Upper lobe of left lung (tissue), 6 donors: Measurements from ENCODE around the gene DRGX. TPM values are rescaled to one million over a fixed set of nuclear protein-coding genes. Genes with fewer than 3 reads are reported as not detected.

Experiments used
- ATAC-seq, 2 donors: fragments of 200-7000 bp; cut with Tn5 transposase; one replicate each; pipeline ENCODE4 v1.9.1; 2022; ENCODE audit warnings: mild to moderate bottlenecking in 2 of 2, moderate library complexity in 2 of 2; ENCODE audit not compliant: low FRiP score in 2 of 2
- DNase-seq, 2 donors: peaks; one replicate each; pipeline ENCODE4 v3.0.0-alpha.2; 2019 to 2020
- H3K27ac ChIP-seq, 4 donors: fragments of 200-600 bp; sonication (generic); one replicate each; pipeline ENCODE4 v1.5.1; 2016 to 2019
- H3K27me3 ChIP-seq, 4 donors: fragments of 200-600 bp; sonication (generic); one replicate each; pipeline ENCODE4 v1.5.1; 2017 to 2019
- H3K36me3 ChIP-seq, 4 donors: fragments of 200-600 bp; sonication (generic); one replicate each; pipeline ENCODE4 v1.5.1; 2016 to 2019
- H3K4me1 ChIP-seq, 4 donors: fragments of 200-600 bp; sonication (generic); one replicate each; pipeline ENCODE4 v1.5.1; 2018 to 2019
- H3K4me3 ChIP-seq, 4 donors: fragments of 200-600 bp; sonication (generic); one replicate each; pipeline ENCODE4 v1.5.1; 2017 to 2019; ENCODE audit warnings: mild to moderate bottlenecking in 2 of 4, moderate library complexity in 1 of 4
- H3K9me3 ChIP-seq, 4 donors: fragments of 200-600 bp; sonication (generic); one replicate each; pipeline ENCODE4 v1.5.1; 2018 to 2019
- EP300 ChIP-seq, 4 donors: sonication (generic); formaldehyde crosslinking; IDR thresholded peaks; one replicate each; pipeline ENCODE4 v1.5.1; 2017; ENCODE audit warnings: antibody characterized with exemption in 4 of 4, control low read depth in 2 of 4
- POLR2A ChIP-seq, 4 donors: fragments of 450-650 bp; IDR thresholded peaks; one replicate each; pipeline ENCODE4 v1.5.1; 2016 to 2017; ENCODE audit warnings: antibody characterized with exemption in 4 of 4, mild to moderate bottlenecking in 2 of 4
- POLR2AphosphoS5 ChIP-seq, 2 donors: sonication (generic); formaldehyde crosslinking; IDR thresholded peaks; one replicate each; pipeline ENCODE4 v1.5.1; 2017; ENCODE audit warnings: antibody characterized with exemption in 2 of 2
- WGBS, 2 donors: methylation state at CpG; one replicate each; pipeline ENCODE4 v1.1.5; 2017 to 2018; 5-methylcytosine and 5-hydroxymethylcytosine counted together
- total RNA-seq, 6 donors: library from RNA; depleted of rRNA in 4 of 6; stranded (reverse); fragments of >200 nt in 4 of 6; gene quantifications; one replicate each; pipeline versions ENCODE4 v1.1.0 to v1.2.1, GENCODE V29; 2016 to 2021
- TF ChIP-seq, protein P1 (sequence below), 6 experiments: fragments of 450-650 bp in 4 of 6; fragments of 200-600 bp in 2 of 6; sonication (generic) in 2 of 6; IDR thresholded peaks; one replicate each; pipeline ENCODE4 v1.5.1; 2016 to 2019; ENCODE audit warnings: antibody characterized with exemption in 6 of 6
- donor health status: DM: no; HTN: no; CAD: no; lungs with moderate emphysema.
- donor health status: DM: no; HTN: yes; CAD: no; lungs with severe emphysema.

Gene DRGX
- total RNA-seq, 6 donors from 2014 or later: 0.09 to 0.17 TPM; not detected in 4

DNA sequence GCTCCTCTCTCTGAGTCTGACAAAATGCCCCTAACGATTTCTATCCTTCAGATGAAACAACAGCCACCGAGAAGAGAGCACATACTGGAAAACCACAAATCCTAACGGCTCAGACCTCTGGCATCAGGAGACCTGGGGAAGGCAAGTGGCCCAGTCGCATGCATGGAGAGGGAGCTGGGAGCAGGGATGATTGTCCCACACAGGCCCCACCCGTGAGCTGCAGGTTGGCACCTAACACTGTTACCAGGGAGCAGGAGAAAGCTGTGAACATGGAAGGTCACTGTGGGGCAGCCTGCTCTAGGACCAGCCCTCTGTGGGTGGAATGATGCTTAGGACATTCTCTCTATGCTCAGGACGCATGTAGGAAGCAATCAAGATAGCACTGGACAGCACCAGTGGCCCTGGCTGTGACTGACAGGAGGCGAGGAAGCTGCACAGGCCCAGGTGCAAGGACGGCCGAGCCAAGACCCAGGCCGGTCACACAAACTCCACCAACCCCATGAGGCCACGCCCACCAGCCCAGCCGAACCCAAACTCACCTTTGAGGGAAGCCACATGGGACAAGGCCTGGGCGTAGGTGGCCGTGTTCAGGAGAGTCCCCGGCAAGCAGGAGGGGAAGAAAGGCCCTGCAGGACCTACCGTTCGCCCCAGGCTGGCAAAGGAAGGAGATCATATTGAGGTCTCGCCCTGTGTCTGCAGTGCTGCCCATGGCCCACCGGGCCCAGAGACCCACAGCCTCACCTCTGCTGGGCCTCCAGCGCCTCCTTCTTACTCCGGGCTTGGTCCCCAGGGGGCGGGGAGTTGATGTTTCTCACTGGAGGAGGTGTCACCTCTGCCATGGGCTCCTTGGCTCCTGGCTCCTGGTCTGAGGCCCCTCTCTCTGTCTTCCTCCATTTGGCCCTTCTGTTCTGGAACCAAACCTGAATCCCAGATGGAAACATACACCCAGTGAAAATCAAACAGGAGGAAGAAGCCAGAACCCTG is 9.7 kb downstream of the DRGX start:
- WGBS, 2 donors: 65 to 77% methylated on average over 9 to 22 of the region's 22 CpGs
- DNase-seq (no peak), ATAC-seq (no peak)
- H3K27ac ChIP-seq: no peak overlapping the region
- H3K9me3 ChIP-seq: no peaks in the 10 kb centered on the region
- H3K4me3 ChIP-seq: no peak overlapping the region
- H3K36me3 ChIP-seq: no peaks in the 10 kb centered on the region
- TF ChIP-seq EP300 (IDR thresholded peaks at IDR 0.05) (no peak), POLR2A (IDR thresholded peaks at IDR 0.05) (no peak), POLR2AphosphoS5 (IDR thresholded peaks at IDR 0.05) (no peak)
- TF ChIP-seq, protein P1, sequence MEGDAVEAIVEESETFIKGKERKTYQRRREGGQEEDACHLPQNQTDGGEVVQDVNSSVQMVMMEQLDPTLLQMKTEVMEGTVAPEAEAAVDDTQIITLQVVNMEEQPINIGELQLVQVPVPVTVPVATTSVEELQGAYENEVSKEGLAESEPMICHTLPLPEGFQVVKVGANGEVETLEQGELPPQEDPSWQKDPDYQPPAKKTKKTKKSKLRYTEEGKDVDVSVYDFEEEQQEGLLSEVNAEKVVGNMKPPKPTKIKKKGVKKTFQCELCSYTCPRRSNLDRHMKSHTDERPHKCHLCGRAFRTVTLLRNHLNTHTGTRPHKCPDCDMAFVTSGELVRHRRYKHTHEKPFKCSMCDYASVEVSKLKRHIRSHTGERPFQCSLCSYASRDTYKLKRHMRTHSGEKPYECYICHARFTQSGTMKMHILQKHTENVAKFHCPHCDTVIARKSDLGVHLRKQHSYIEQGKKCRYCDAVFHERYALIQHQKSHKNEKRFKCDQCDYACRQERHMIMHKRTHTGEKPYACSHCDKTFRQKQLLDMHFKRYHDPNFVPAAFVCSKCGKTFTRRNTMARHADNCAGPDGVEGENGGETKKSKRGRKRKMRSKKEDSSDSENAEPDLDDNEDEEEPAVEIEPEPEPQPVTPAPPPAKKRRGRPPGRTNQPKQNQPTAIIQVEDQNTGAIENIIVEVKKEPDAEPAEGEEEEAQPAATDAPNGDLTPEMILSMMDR (IDR thresholded peaks at IDR 0.05): no peak
- H3K27me3 ChIP-seq: no peaks in the 10 kb centered on the region
- no peaks in the 10 kb centered on the region for H3K4me1 ChIP-seq

DNA sequence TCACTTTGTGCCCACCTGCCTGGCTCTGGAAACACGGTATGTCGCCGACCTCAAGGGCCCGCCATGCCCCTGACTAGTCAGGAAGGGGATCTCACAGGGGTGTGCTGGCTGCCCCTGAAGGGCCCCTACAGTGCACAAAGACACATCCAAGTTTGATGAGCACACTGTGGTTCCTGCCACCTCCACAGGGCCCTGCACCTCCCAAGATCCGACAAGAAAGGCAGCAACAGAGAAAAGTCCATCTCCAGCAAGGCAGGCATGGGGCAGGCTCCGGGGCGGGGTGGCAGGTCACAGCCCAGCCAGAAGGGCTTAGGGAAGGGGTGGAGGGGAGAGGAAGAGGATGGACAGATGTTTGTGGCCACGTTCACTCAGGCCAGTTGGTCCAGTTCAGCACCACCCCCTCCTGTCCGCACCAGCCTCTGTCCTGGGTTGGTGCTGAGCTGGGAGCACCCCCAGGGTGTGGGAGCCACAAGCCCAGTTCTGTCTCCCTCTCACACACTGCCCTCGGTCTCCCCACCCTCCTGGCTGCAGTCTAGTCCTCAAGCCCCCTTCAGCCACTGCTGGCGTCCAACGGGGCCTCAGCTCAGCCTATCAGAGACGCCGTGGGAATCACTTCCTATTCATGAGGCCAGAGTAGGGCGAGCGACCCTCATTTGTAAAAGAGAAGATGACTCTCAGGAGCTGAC is 11.5 kb downstream of the DRGX start:
- H3K4me3 ChIP-seq: no peak overlapping the region
- no peak for TF ChIP-seq EP300 (IDR thresholded peaks at IDR 0.05)
- no peak for TF ChIP-seq POLR2AphosphoS5 (IDR thresholded peaks at IDR 0.05)
- TF ChIP-seq, protein P1 (IDR thresholded peaks at IDR 0.05): no peak
- no peak for TF ChIP-seq POLR2A (IDR thresholded peaks at IDR 0.05)
- no peak for DNase-seq
- no peaks in the 10 kb centered on the region for H3K4me1 ChIP-seq
- 76% methylated on average over 8 to 16 of the region's 16 CpGs for WGBS, 2 donors
- no peaks in the 10 kb centered on the region for H3K36me3 ChIP-seq
- no peaks in the 10 kb centered on the region for H3K9me3 ChIP-seq
- H3K27me3 ChIP-seq: no peaks in the 10 kb centered on the region
- no peak overlapping the region for H3K27ac ChIP-seq
- ATAC-seq: no peak

DNA sequence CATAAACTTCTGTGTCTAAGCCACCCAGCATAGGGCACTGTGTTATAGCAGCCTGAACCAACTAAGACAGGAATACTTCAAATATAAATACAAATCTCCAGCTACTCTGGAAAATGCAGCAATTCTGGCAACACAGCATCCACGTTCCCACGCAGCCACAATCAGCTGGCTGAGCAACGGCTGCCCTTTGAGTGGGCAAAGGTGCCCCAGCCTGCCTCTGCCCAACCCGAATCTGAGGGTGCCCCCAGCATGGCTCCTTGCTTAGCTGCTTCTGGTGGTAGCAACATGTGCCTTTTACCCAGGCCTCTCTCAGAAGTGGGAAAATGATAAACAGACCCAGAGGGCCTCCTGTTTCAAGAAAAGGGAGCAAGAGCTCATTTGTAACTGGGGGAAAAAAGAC is 12.0 kb downstream of the DRGX start:
- ATAC-seq (no peak), DNase-seq (no peak)
- Histone ChIP-seq H3K4me3 (no peak overlapping the region), H3K9me3 (no peaks in the 10 kb centered on the region), H3K27ac (no peak overlapping the region), H3K4me1 (no peaks in the 10 kb centered on the region), H3K36me3 (no peaks in the 10 kb centered on the region), H3K27me3 (no peaks in the 10 kb centered on the region)
- no peak for TF ChIP-seq POLR2AphosphoS5 (IDR thresholded peaks at IDR 0.05)
- TF ChIP-seq POLR2A (IDR thresholded peaks at IDR 0.05): no peak
- TF ChIP-seq EP300 (IDR thresholded peaks at IDR 0.05): no peak
- 77 to 87% methylated on average over 4 of the region's 4 CpGs for WGBS, 2 donors

DNA sequence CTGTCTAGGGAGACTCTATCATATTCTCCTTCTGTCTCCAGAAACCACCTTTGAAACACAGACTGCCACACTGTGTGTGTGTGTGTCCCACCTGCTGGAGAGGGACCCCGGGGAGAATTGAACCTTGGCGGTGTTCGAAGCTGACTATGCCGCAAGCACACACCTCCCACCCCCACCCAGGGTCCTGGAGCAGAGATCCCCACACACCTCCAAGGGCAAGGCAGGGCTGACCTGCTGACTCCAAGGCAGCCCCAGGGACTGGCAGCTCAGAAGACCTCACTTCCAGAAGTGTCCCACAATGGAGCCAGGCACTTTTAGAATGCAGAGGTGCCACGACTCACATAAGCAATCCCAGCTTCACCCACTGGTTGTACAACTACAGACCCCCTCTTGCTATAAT is 13.1 kb downstream of the DRGX start:
- DNase-seq (no peak), ATAC-seq (no peak)
- TF ChIP-seq POLR2A (IDR thresholded peaks at IDR 0.05) (no peak), POLR2AphosphoS5 (IDR thresholded peaks at IDR 0.05) (no peak), EP300 (IDR thresholded peaks at IDR 0.05) (no peak)
- TF ChIP-seq, protein P1 (IDR thresholded peaks at IDR 0.05): no peak

DNA sequence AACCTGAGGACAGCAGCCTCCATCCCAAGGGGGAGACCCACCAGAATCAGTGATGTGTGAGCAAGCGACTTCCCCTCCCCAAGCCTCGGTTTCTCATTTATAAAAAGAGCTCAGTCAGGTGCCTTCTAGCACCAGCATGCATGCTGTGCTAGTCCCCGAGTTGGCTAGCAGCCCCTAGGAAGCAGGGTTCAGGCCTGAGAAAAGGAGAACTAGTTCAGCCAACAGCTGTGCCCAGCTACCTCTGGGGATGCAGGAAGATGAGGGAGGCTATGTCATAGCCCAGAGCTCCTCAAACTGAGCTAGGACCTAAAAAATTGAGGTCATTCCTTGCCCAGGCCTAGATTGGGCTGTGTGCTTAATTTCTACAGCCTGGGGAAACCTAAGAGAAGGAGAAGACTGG is 13.7 kb downstream of the DRGX start:
- WGBS, 2 donors: 80 to 82% methylated on average over 3 of the region's 3 CpGs
- no peaks in the 10 kb centered on the region for H3K27me3 ChIP-seq
- TF ChIP-seq, protein P1 (IDR thresholded peaks at IDR 0.05): no peak
- TF ChIP-seq EP300 (IDR thresholded peaks at IDR 0.05) (no peak), POLR2AphosphoS5 (IDR thresholded peaks at IDR 0.05) (no peak), POLR2A (IDR thresholded peaks at IDR 0.05) (no peak)
- H3K9me3 ChIP-seq: no peaks in the 10 kb centered on the region
- H3K36me3 ChIP-seq: no peaks in the 10 kb centered on the region
- no peak overlapping the region for H3K4me3 ChIP-seq
- H3K27ac ChIP-seq: no peak overlapping the region
- no peaks in the 10 kb centered on the region for H3K4me1 ChIP-seq
- ATAC-seq (no peak), DNase-seq (no peak)

More for the DNA sequence above, 13.1 kb downstream of the DRGX start:
- H3K27ac ChIP-seq: no peak overlapping the region
- no peaks in the 10 kb centered on the region for H3K27me3 ChIP-seq
- 82 to 85% methylated on average over 5 of the region's 5 CpGs for WGBS, 2 donors
- no peaks in the 10 kb centered on the region for H3K4me1 ChIP-seq
- H3K36me3 ChIP-seq: no peaks in the 10 kb centered on the region
- no peaks in the 10 kb centered on the region for H3K9me3 ChIP-seq
- H3K4me3 ChIP-seq: no peak overlapping the region
